CD4-positive, alpha-beta T cell (primary cell): ENCODE data around the gene COG2. TPM values are rescaled to one million over a fixed set of nuclear protein-coding genes. Genes with fewer than 3 reads are reported as not detected.

Source experiments
- ATAC-seq: fragments of 200-7000 bp; cut with Tn5 transposase; one replicate; pipeline ENCODE4 v1.10.0; 2022; ENCODE audit warnings: mild to moderate bottlenecking; ENCODE audit not compliant: poor library complexity
- CTCF ChIA-PET: fragments of 350-600 bp; sonication (Branson Sonifier 250); formaldehyde crosslinking; loops from one replicate; lab custom pipeline; 2021; ENCODE audit warnings: antibody characterized with exemption, inconsistent platforms; lab: Charles Lee
- POLR2A ChIA-PET: fragments of 350-600 bp; sonication (Branson Sonifier 250); formaldehyde crosslinking; loops from one replicate; lab custom pipeline; 2021; ENCODE audit warnings: antibody characterized with exemption, inconsistent platforms; lab: Charles Lee
- DNase-seq, 14 experiments: peaks; one replicate each; pipeline ENCODE4 v3.0.0-alpha.2; 2013 to 2020; ENCODE audit warnings: mixed read lengths in 2 of 14
- H3K27ac ChIP-seq, 2 donors: one replicate each; pipeline versions ENCODE4 v1.5.1 to v1.7.0; 2013; ENCODE audit warnings: low read length in 2 of 2, low read depth in 1 of 2, mild to moderate bottlenecking in 1 of 2
- H3K27me3 ChIP-seq, 2 experiments: 1 replicate in 1 of 2; 2 replicates in 1 of 2; pipeline versions ENCODE4 v1.6.1 to v1.7.0; 2013; ENCODE audit warnings: low read length in 2 of 2, control low read depth in 1 of 2, mild to moderate bottlenecking in 1 of 2, moderate library complexity in 1 of 2; ENCODE audit not compliant: insufficient read depth in 2 of 2, control insufficient read depth in 1 of 2
- H3K36me3 ChIP-seq: one replicate; pipeline ENCODE4 v1.6.1; 2013; ENCODE audit warnings: low read length, control low read depth; ENCODE audit not compliant: insufficient read depth
- H3K4me1 ChIP-seq: one replicate; pipeline ENCODE4 v1.6.1; 2013; ENCODE audit warnings: low read length, control low read depth; ENCODE audit not compliant: insufficient read depth
- H3K4me3 ChIP-seq: one replicate; pipeline ENCODE4 v1.5.1; 2013; ENCODE audit warnings: mild to moderate bottlenecking, low read length, moderate library complexity
- H3K9me3 ChIP-seq, 2 experiments: 1 replicate in 1 of 2; 2 replicates in 1 of 2; pipeline versions ENCODE4 v1.6.1 to v1.7.0; 2013; ENCODE audit warnings: low read length in 2 of 2, mild to moderate bottlenecking in 2 of 2, control low read depth in 1 of 2, moderate library complexity in 1 of 2; ENCODE audit not compliant: control insufficient read depth in 1 of 2, insufficient read depth in 1 of 2
- H3K27ac Mint-ChIP-seq: one replicate; pipeline ENCODE4 v1.8.0; 2020; ENCODE audit warnings: mixed read lengths
- H3K27me3 Mint-ChIP-seq: one replicate; pipeline ENCODE4 v1.8.0; 2021; ENCODE audit warnings: mixed read lengths
- H3K36me3 Mint-ChIP-seq: one replicate; pipeline ENCODE4 v1.8.0; 2021; ENCODE audit warnings: low read depth, mixed read lengths
- H3K4me1 Mint-ChIP-seq: one replicate; pipeline ENCODE4 v1.8.0; 2021; ENCODE audit warnings: low read depth, mixed read lengths
- H3K4me3 Mint-ChIP-seq: one replicate; pipeline ENCODE4 v1.8.0; 2020; ENCODE audit warnings: mild to moderate bottlenecking, mixed read lengths
- H3K9me3 Mint-ChIP-seq: one replicate; pipeline ENCODE4 v1.8.0; 2020; ENCODE audit warnings: mixed read lengths
- CTCF ChIP-seq: fragments of 200-600 bp; IDR thresholded peaks from one replicate; pipeline ENCODE4 v1.8.0; 2022; ENCODE audit warnings: antibody characterized with exemption, mild to moderate bottlenecking
- intact Hi-C, 2 experiments: fragments of 100-400 bp; cut with DNase I in 1 of 2; cut with micrococcal nuclease in 1 of 2; formaldehyde crosslinking; loops; one replicate each; pipeline versions ENCODE4 v1.15.1 to v1.9.0; 2023 to 2025; cut with DNase I, micrococcal nuclease
- total RNA-seq, 174 experiments: library from RNA in 2 of 174; stranded (reverse) in 2 of 174; gene quantifications; one replicate each; pipeline ENCODE4 v1.2.3 and lab custom pipeline; 2021 to 2026

COG2 gene
- total RNA-seq, 2 experiments from 2014 or later = 17.3 to 21.4 TPM

- Histone ChIP-seq H3K4me1 (peaks cover 4% of the 10 kb centered on the region), H3K36me3 (no peaks in the 10 kb centered on the region), H3K9me3 (no peaks in the 10 kb centered on the region), H3K27me3 (peaks cover 0 to 2% of the 10 kb centered on the region in 2 experiments), H3K27ac (no peak overlapping the region), H3K4me3 (no peak overlapping the region)
- no peak for TF ChIP-seq CTCF
- no peak for DNase-seq
- H3K9me3 Mint-ChIP-seq = no peaks in the 10 kb centered on the region
- ChIA-PET CTCF (interaction anchor here (1.2 kb wide), 1 partner anchor 47 kb away, joined by 3 read pairs; no protein-coding TSS in a partner anchor), POLR2A (no interaction called here)
- intact Hi-C loops = no loop called here
- ATAC-seq = no peak
- H3K36me3 Mint-ChIP-seq = no peaks in the 10 kb centered on the region
- H3K27me3 Mint-ChIP-seq = peaks cover under 1% of the 10 kb centered on the region
- H3K4me1 Mint-ChIP-seq = no peaks in the 10 kb centered on the region
- H3K4me3 Mint-ChIP-seq = no peak overlapping the region
- no peak overlapping the region for H3K27ac Mint-ChIP-seq
Measured at GRCh38 chr1:230699716-230700115, 57.4 kb downstream of the COG2 start.

- Histone ChIP-seq H3K27ac (no peak overlapping the region), H3K4me3 (no peak overlapping the region), H3K9me3 (no peaks in the 10 kb centered on the region), H3K27me3 (peaks cover 0 to 2% of the 10 kb centered on the region in 2 experiments), H3K36me3 (no peaks in the 10 kb centered on the region), H3K4me1 (peaks cover under 1% of the 10 kb centered on the region)
- Mint-ChIP-seq H3K27ac (no peak overlapping the region), H3K4me1 (no peaks in the 10 kb centered on the region), H3K36me3 (no peaks in the 10 kb centered on the region), H3K27me3 (peaks cover 4% of the 10 kb centered on the region), H3K4me3 (no peak overlapping the region), H3K9me3 (no peaks in the 10 kb centered on the region)
- TF ChIP-seq CTCF = no peak
- CTCF ChIA-PET = no interaction called here
- POLR2A ChIA-PET = no interaction called here
- intact Hi-C loops = no loop called here
- ATAC-seq (no peak), DNase-seq (no peak)
Measured at GRCh38 chr1:230700132-230700531, 57.9 kb downstream of the COG2 start.

GRCh38 chr1:230701434-230701833 is 59.2 kb downstream of the COG2 start:
- no peak for TF ChIP-seq CTCF
- intact Hi-C loops = no loop called here
- no peaks in the 10 kb centered on the region for H3K9me3 ChIP-seq
- H3K27me3 Mint-ChIP-seq = peaks cover 5% of the 10 kb centered on the region
- no peaks in the 10 kb centered on the region for H3K4me1 Mint-ChIP-seq
- no peak overlapping the region for H3K4me3 ChIP-seq
- no peak for DNase-seq
- H3K36me3 ChIP-seq = no peaks in the 10 kb centered on the region
- H3K9me3 Mint-ChIP-seq = no peaks in the 10 kb centered on the region
- no peaks in the 10 kb centered on the region for H3K4me1 ChIP-seq
- ATAC-seq = no peak
- H3K27ac Mint-ChIP-seq = no peak overlapping the region
- ChIA-PET POLR2A (no interaction called here), CTCF (no interaction called here)
- H3K4me3 Mint-ChIP-seq = no peak overlapping the region
- no peak overlapping the region for H3K27ac ChIP-seq
- no peaks in the 10 kb centered on the region for H3K36me3 Mint-ChIP-seq
- H3K27me3 ChIP-seq = peaks cover 0 to 2% of the 10 kb centered on the region in 2 experiments
